Neuronal stem cell (in vitro differentiated cells): ENCODE measurements around the gene AKAP7.

ENCODE experiments used
- DNase-seq: peaks from one replicate; pipeline ENCODE4 v3.0.0-alpha.2; 2013; ENCODE audit warnings: low spot score
- H2AFZ ChIP-seq: one replicate; pipeline ENCODE4 v1.6.1; 2013; ENCODE audit warnings: mild to moderate bottlenecking, low read length, inconsistent platforms
- H2AK5ac ChIP-seq: 2 replicates; pipeline ENCODE4 v1.6.1; 2013; ENCODE audit warnings: low read depth, mild to moderate bottlenecking, inconsistent platforms, low read length, moderate library complexity, mixed read lengths
- H2BK120ac ChIP-seq: 2 replicates; pipeline ENCODE4 v1.6.1; 2013; ENCODE audit warnings: low read depth, mild to moderate bottlenecking, inconsistent platforms, low read length, moderate library complexity, mixed read lengths
- H2BK12ac ChIP-seq: one replicate; pipeline ENCODE4 v1.6.1; 2013; ENCODE audit warnings: low read length, inconsistent platforms
- H2BK15ac ChIP-seq: 2 replicates; pipeline ENCODE4 v1.6.1; 2013; ENCODE audit warnings: mild to moderate bottlenecking, low read length, inconsistent platforms, mixed read lengths
- H2BK5ac ChIP-seq: one replicate; pipeline ENCODE4 v1.6.1; 2013; ENCODE audit warnings: inconsistent platforms, mild to moderate bottlenecking, low read length, moderate library complexity
- H3K14ac ChIP-seq: one replicate; pipeline ENCODE4 v1.6.1; 2013; ENCODE audit warnings: low read length, inconsistent platforms
- H3K18ac ChIP-seq: 2 replicates; pipeline ENCODE4 v1.6.1; 2013; ENCODE audit warnings: low read length, inconsistent platforms
- H3K23ac ChIP-seq: 2 replicates; pipeline ENCODE4 v1.6.1; 2013; ENCODE audit warnings: low read depth, mild to moderate bottlenecking, mixed read lengths, low read length, inconsistent platforms; ENCODE audit not compliant: poor library complexity
- H3K27ac ChIP-seq: replicated peaks from 3 replicates; pipeline ENCODE4 v1.5.1; 2013; ENCODE audit warnings: low read length, inconsistent platforms
- H3K27me3 ChIP-seq, 3 experiments: 2 replicates each; pipeline ENCODE4 v1.6.1; 2013; ENCODE audit warnings: low read length in 3 of 3, mild to moderate bottlenecking in 2 of 3, inconsistent platforms in 1 of 3, low read depth in 1 of 3, mixed read lengths in 1 of 3, moderate library complexity in 1 of 3; ENCODE audit not compliant: control insufficient read depth in 3 of 3, insufficient read depth in 3 of 3
- H3K36me3 ChIP-seq, 2 donors: replicated peaks in 1 of 2; 2 replicates each; pipeline ENCODE4 v1.6.1; 2013; ENCODE audit warnings: low read length in 2 of 2; ENCODE audit not compliant: control insufficient read depth in 2 of 2, insufficient read depth in 2 of 2
- H3K4ac ChIP-seq: 2 replicates; pipeline ENCODE4 v1.6.1; 2013; ENCODE audit warnings: inconsistent platforms, mild to moderate bottlenecking, low read length, moderate library complexity
- H3K4me1 ChIP-seq, 2 donors: 1 replicate in 1 of 2; 2 replicates in 1 of 2; pipeline ENCODE4 v1.6.1; 2013; ENCODE audit warnings: low read length in 2 of 2, low read depth in 1 of 2; ENCODE audit not compliant: control insufficient read depth in 2 of 2, insufficient read depth in 1 of 2
- H3K4me2 ChIP-seq: one replicate; pipeline ENCODE4 v1.6.1; 2013; ENCODE audit warnings: mild to moderate bottlenecking, low read length, inconsistent platforms; ENCODE audit not compliant: insufficient read depth, poor library complexity, severe bottlenecking
- H3K4me3 ChIP-seq, 2 donors: 2 replicates each; pipeline ENCODE4 v1.5.1; 2013; ENCODE audit warnings: low read length in 2 of 2, mild to moderate bottlenecking in 2 of 2, inconsistent platforms in 1 of 2, moderate library complexity in 1 of 2
- H3K79me1 ChIP-seq: one replicate; pipeline ENCODE4 v1.6.1; 2013; ENCODE audit warnings: low read depth, mild to moderate bottlenecking, inconsistent platforms, low read length, moderate library complexity
- H3K9ac ChIP-seq: one replicate; pipeline ENCODE4 v1.6.1; 2013; ENCODE audit warnings: mild to moderate bottlenecking, low read depth, low read length, inconsistent platforms; ENCODE audit not compliant: poor library complexity
- H3K9me3 ChIP-seq, 2 donors: replicated peaks in 1 of 2; 2 replicates each; pipeline versions ENCODE3 to v1.6.1; 2013; ENCODE audit warnings: low read length in 2 of 2, mild to moderate bottlenecking in 2 of 2, inconsistent platforms in 1 of 2, low read depth in 1 of 2, mixed read lengths in 1 of 2, moderate library complexity in 1 of 2; ENCODE audit not compliant: control insufficient read depth in 2 of 2, insufficient read depth in 1 of 2
- H4K8ac ChIP-seq: one replicate; pipeline ENCODE4 v1.6.1; 2013; ENCODE audit warnings: low read depth, mild to moderate bottlenecking, inconsistent platforms, low read length, moderate library complexity
- H4K91ac ChIP-seq: one replicate; pipeline ENCODE4 v1.6.1; 2013; ENCODE audit warnings: low read length, low read depth, mild to moderate bottlenecking, inconsistent platforms; ENCODE audit not compliant: poor library complexity
- WGBS, 2 donors: extraction: QIAGEN DNeasy Blood & Tissue Kit; methylation state at CpG; one replicate each; pipeline ENCODE4 v1.1.7; 2013; ENCODE audit warnings: missing lambda C conversion rate in 2 of 2, mixed read lengths in 1 of 2; ENCODE audit not compliant: insufficient read length in 2 of 2, insufficient replicate concordance in 1 of 2; ENCODE audit errors: extremely low coverage in 2 of 2; 5-methylcytosine and 5-hydroxymethylcytosine counted together

Gene AKAP7

DNA sequence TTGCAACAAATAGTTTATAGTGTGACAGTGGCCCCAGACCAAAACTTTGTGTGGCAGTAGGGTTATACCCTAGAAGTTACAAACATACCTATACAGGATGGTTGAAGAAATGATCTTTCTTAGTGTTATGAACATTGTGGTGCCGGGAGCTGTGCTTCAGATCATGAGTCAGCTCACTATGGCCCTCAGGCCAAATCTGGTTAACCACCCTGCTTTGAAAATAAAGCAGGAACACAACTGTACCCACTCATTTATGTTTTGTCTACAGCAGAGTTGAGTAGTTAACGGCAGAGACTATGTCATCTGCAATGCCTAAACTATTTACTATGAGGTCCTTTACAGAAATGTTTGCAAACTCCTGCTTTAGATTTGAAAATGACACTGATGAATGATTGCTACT lies 24.3 kb downstream of the AKAP7 start:
- Histone ChIP-seq H3K9me3 (no peaks in the 10 kb centered on the region), H3K27me3 (no peaks in the 10 kb centered on the region), H3K4me1 (peaks cover 0 to 5% of the 10 kb centered on the region in 2 donors), H2AK5ac (no peak overlapping the region), H3K23ac (no peak overlapping the region), H2AFZ (no peak overlapping the region), H3K18ac (no peak overlapping the region), H3K4me3 (no peak overlapping the region), H3K4me2 (no peak overlapping the region), H3K79me1 (no peaks in the 10 kb centered on the region), H3K4ac (no peak overlapping the region), H2BK120ac (no peak overlapping the region), H3K27ac (no peak overlapping the region), H3K14ac (no peak overlapping the region), H4K91ac (no peak overlapping the region), H4K8ac (no peak overlapping the region), H3K36me3 (no peaks in the 10 kb centered on the region), H2BK15ac (no peak overlapping the region), H3K9ac (no peak overlapping the region), H2BK5ac (no peak overlapping the region), H2BK12ac (no peak overlapping the region)
- WGBS, 2 donors: no CpG with 5 or more reads among the region's 2 CpGs
- DNase-seq: no peak

DNA sequence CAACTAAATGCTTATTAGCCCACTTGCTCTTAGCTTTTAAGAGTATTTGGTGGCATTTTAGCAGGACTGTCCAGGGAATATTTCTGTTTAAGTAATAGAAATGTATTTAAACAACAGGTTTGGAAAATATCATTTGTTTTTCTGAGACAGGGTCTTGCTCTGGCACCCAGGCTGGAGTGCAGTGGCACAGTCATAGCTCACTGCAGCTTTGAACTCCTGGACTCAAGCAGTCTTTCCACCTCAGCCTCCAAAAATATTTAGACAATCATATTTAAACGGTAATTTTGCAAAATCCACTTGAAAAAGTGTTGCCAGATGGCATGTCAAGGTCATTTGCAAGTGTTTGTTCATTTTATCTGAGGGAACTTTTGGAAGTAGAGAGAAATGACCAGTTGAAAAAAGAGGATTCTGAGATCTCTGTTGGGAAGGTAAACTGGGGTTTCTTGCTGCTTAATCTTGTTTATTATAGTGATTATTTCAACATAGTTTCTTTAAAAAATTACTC lies 25.0 kb downstream of the AKAP7 start:
- Histone ChIP-seq H3K4me3 (no peak overlapping the region), H2BK15ac (no peak overlapping the region), H3K27me3 (no peaks in the 10 kb centered on the region), H3K4ac (no peak overlapping the region), H3K18ac (no peak overlapping the region), H3K14ac (no peak overlapping the region), H2BK5ac (no peak overlapping the region), H2BK120ac (no peak overlapping the region), H3K4me2 (no peak overlapping the region), H3K79me1 (no peaks in the 10 kb centered on the region), H2AK5ac (no peak overlapping the region), H3K36me3 (no peaks in the 10 kb centered on the region), H3K9ac (no peak overlapping the region), H3K4me1 (peaks cover 0 to 5% of the 10 kb centered on the region in 2 donors), H4K91ac (no peak overlapping the region), H3K23ac (no peak overlapping the region), H3K27ac (no peak overlapping the region), H2AFZ (no peak overlapping the region), H4K8ac (no peak overlapping the region), H2BK12ac (no peak overlapping the region), H3K9me3 (no peaks in the 10 kb centered on the region)
- WGBS, 2 donors: no CpG with 5 or more reads among the region's 1 CpG
- no peak for DNase-seq

GRCh38 chr6:131161987-131162386 lies 26.7 kb downstream of the AKAP7 start:
- Histone ChIP-seq H3K4me2 (no peak overlapping the region), H2BK15ac (no peak overlapping the region), H4K91ac (peak overlapping the region; percentile 24), H2AK5ac (no peak overlapping the region), H3K4me1 (peaks cover 0 to 5% of the 10 kb centered on the region in 2 donors), H3K9ac (no peak overlapping the region), H2AFZ (no peak overlapping the region), H3K18ac (no peak overlapping the region), H2BK120ac (no peak overlapping the region), H4K8ac (no peak overlapping the region), H2BK12ac (no peak overlapping the region), H3K14ac (no peak overlapping the region), H3K23ac (no peak overlapping the region), H3K27ac (no peak overlapping the region), H2BK5ac (no peak overlapping the region), H3K79me1 (no peaks in the 10 kb centered on the region), H3K27me3 (no peaks in the 10 kb centered on the region), H3K4ac (no peak overlapping the region), H3K4me3 (no peak overlapping the region), H3K9me3 (no peaks in the 10 kb centered on the region), H3K36me3 (no peaks in the 10 kb centered on the region)
- no peak for DNase-seq
- WGBS, 2 donors: no CpG with 5 or more reads among the region's 3 CpGs

- no peak overlapping the region for H2AK5ac ChIP-seq
- H2BK120ac ChIP-seq: no peak overlapping the region
- no peak overlapping the region for H3K27ac ChIP-seq
- H3K4me1 ChIP-seq: peaks cover 0 to 5% of the 10 kb centered on the region in 2 donors
- H2BK12ac ChIP-seq: no peak overlapping the region
- H3K14ac ChIP-seq: no peak overlapping the region
- H3K18ac ChIP-seq: no peak overlapping the region
- no peak overlapping the region for H4K8ac ChIP-seq
- DNase-seq: no peak
- WGBS, 2 donors: no CpG with 5 or more reads among the region's 1 CpG
- no peak overlapping the region for H2BK5ac ChIP-seq
- no peak overlapping the region for H3K4me3 ChIP-seq
- no peak overlapping the region for H4K91ac ChIP-seq
- H3K36me3 ChIP-seq: no peaks in the 10 kb centered on the region
- H3K9ac ChIP-seq: no peak overlapping the region
- H3K27me3 ChIP-seq: no peaks in the 10 kb centered on the region
- no peak overlapping the region for H2AFZ ChIP-seq
- no peaks in the 10 kb centered on the region for H3K79me1 ChIP-seq
- H3K4ac ChIP-seq: no peak overlapping the region
- H2BK15ac ChIP-seq: no peak overlapping the region
- no peaks in the 10 kb centered on the region for H3K9me3 ChIP-seq
- no peak overlapping the region for H3K4me2 ChIP-seq
- no peak overlapping the region for H3K23ac ChIP-seq
These were observed 28.6 kb downstream of the AKAP7 start for GRCh38 chr6:131163886-131164285.
